IMR-90 (cell line): ENCODE results near the gene TNFRSF4. TPM values are rescaled to one million over a fixed set of nuclear protein-coding genes. Genes with fewer than 3 reads are reported as not detected.

ENCODE experiments used
- ATAC-seq: fragments of 200-7000 bp; cut with Tn5 transposase; 2 replicates; pipeline ENCODE4 v1.9.1; 2020; ENCODE audit warnings: low read depth, mild to moderate bottlenecking, moderate library complexity
- BruUV-seq: library from RNA; stranded (reverse); fragments of 400-500 nt; replicated peaks from 2 replicates; lab custom pipeline; 2021; lab: Mats Ljungman, UMichigan
- CTCF ChIA-PET: fragments of 300-600 bp; formaldehyde crosslinking; extraction: SDS; loops from one replicate; lab custom pipeline; 2021; ENCODE audit warnings: antibody characterized with exemption; lab: Yijun Ruan, JAX
- POLR2A ChIA-PET: fragments of 300-600 bp; sonication (Branson Sonifier 250); formaldehyde crosslinking; loops from one replicate; lab custom pipeline; 2022; ENCODE audit warnings: antibody characterized with exemption; ENCODE audit not compliant: unreplicated experiment; lab: Charles Lee
- DNase-seq: peaks from one replicate; pipeline ENCODE4 v3.0.0; 2013
- H2AFZ ChIP-seq: replicated peaks from 2 replicates; pipeline ENCODE3; 2013; ENCODE audit warnings: low read length, mild to moderate bottlenecking; ENCODE audit not compliant: poor library complexity
- H2AK5ac ChIP-seq: 2 replicates; pipeline ENCODE4 v1.6.1; 2013; ENCODE audit warnings: low read depth, low read length, inconsistent platforms
- H2AK9ac ChIP-seq: replicated peaks from 2 replicates; pipeline ENCODE3; 2013; ENCODE audit warnings: mild to moderate bottlenecking, low read depth, low read length, moderate library complexity; ENCODE audit not compliant: poor library complexity
- H2BK120ac ChIP-seq: 2 replicates; pipeline ENCODE4 v1.6.1; 2013; ENCODE audit warnings: low read depth, low read length, inconsistent platforms
- H2BK15ac ChIP-seq: 3 replicates; pipeline ENCODE4 v1.6.1; 2013; ENCODE audit warnings: low read depth, low read length, inconsistent platforms
- H2BK20ac ChIP-seq: 2 replicates; pipeline ENCODE4 v1.6.1; 2013; ENCODE audit warnings: low read depth, mild to moderate bottlenecking, inconsistent platforms, low read length, moderate library complexity
- H2BK5ac ChIP-seq: 2 replicates; pipeline ENCODE4 v1.6.1; 2013; ENCODE audit warnings: mild to moderate bottlenecking, low read depth, low read length, inconsistent platforms; ENCODE audit not compliant: poor library complexity, severe bottlenecking
- H3K14ac ChIP-seq: replicated peaks from 2 replicates; pipeline ENCODE4 v1.6.1; 2013; ENCODE audit warnings: low read depth, low read length, inconsistent platforms
- H3K18ac ChIP-seq: 2 replicates; pipeline ENCODE4 v1.6.1; 2013; ENCODE audit warnings: low read depth, low read length, control low read depth
- H3K23ac ChIP-seq: 2 replicates; pipeline ENCODE4 v1.6.1; 2013; ENCODE audit warnings: low read depth, low read length, inconsistent platforms
- H3K27ac ChIP-seq: 2 replicates; pipeline ENCODE4 v1.5.1; 2013; ENCODE audit warnings: mild to moderate bottlenecking, control low read depth, low read length; ENCODE audit not compliant: insufficient read depth
- H3K27me3 ChIP-seq: 2 replicates; pipeline ENCODE4 v1.6.1; 2013; ENCODE audit warnings: low read length; ENCODE audit not compliant: control insufficient read depth, insufficient read depth
- H3K36me3 ChIP-seq: 2 replicates; pipeline ENCODE4 v1.6.1; 2013; ENCODE audit warnings: low read length, mixed read lengths; ENCODE audit not compliant: control insufficient read depth, insufficient read depth
- H3K4ac ChIP-seq: 2 replicates; pipeline ENCODE4 v1.6.1; 2013; ENCODE audit warnings: low read depth, low read length, inconsistent platforms
- H3K4me1 ChIP-seq: 2 replicates; pipeline ENCODE4 v1.6.1; 2013; ENCODE audit warnings: low read length, mixed read lengths; ENCODE audit not compliant: control insufficient read depth, insufficient read depth
- H3K4me2 ChIP-seq: 2 replicates; pipeline ENCODE4 v1.6.1; 2013; ENCODE audit warnings: low read depth, mild to moderate bottlenecking, control low read depth, low read length, moderate library complexity
- H3K4me3 ChIP-seq: 2 replicates; pipeline ENCODE4 v1.5.1; 2013; ENCODE audit warnings: low read depth, mild to moderate bottlenecking, control low read depth, low read length, moderate library complexity; ENCODE audit not compliant: insufficient read depth
- H3K56ac ChIP-seq: 2 replicates; pipeline ENCODE4 v1.6.1; 2013; ENCODE audit warnings: low read length, inconsistent platforms; ENCODE audit not compliant: insufficient read depth; ENCODE audit errors: extremely low read depth
- H3K79me1 ChIP-seq, 2 experiments: 2 replicates each; pipeline ENCODE4 v1.6.1; 2013; ENCODE audit warnings: low read length in 2 of 2, inconsistent platforms in 1 of 2, low read depth in 1 of 2
- H3K9ac ChIP-seq: 2 replicates; pipeline ENCODE4 v1.6.1; 2013; ENCODE audit warnings: low read depth, low read length, control low read depth
- H3K9me1 ChIP-seq: 2 replicates; pipeline ENCODE4 v1.6.1; 2013; ENCODE audit warnings: low read length, inconsistent platforms; ENCODE audit not compliant: insufficient read depth
- H3K9me3 ChIP-seq: 2 replicates; pipeline ENCODE4 v1.6.1; 2013; ENCODE audit warnings: low read length; ENCODE audit not compliant: control insufficient read depth, insufficient read depth
- H4K20me1 ChIP-seq: 2 replicates; pipeline ENCODE4 v1.6.1; 2013; ENCODE audit warnings: low read length, inconsistent platforms; ENCODE audit not compliant: insufficient read depth
- H4K5ac ChIP-seq: 2 replicates; pipeline ENCODE4 v1.6.1; 2013; ENCODE audit warnings: mild to moderate bottlenecking, low read depth, low read length, control low read depth
- H4K8ac ChIP-seq, 2 experiments: 2 replicates each; pipeline ENCODE4 v1.6.1; 2013; ENCODE audit warnings: low read depth in 2 of 2, low read length in 2 of 2, control low read depth in 1 of 2, inconsistent platforms in 1 of 2
- H4K91ac ChIP-seq: 2 replicates; pipeline ENCODE4 v1.6.1; 2013; ENCODE audit warnings: low read depth, low read length, inconsistent platforms; ENCODE audit not compliant: insufficient read depth
- BHLHE40 ChIP-seq: fragments of 150-350 bp; IDR thresholded peaks from 2 replicates; pipeline ENCODE4 v1.6.1; 2016; ENCODE audit warnings: mild to moderate bottlenecking, low read depth, low read length
- CEBPB ChIP-seq: IDR thresholded peaks from 2 replicates; pipeline ENCODE4 v1.6.1; 2012; ENCODE audit warnings: low read depth, low read length, improper control_type of control experiment
- CHD1 ChIP-seq: IDR thresholded peaks from 2 replicates; pipeline ENCODE4 v1.6.1; 2012; ENCODE audit warnings: low read depth, low read length, improper control_type of control experiment
- CTCF ChIP-seq: conservative IDR thresholded peaks from 2 replicates; pipeline ENCODE4 v1.5.1; 2012; ENCODE audit warnings: mild to moderate bottlenecking, low read depth, low read length, improper control_type of control experiment
- ELK1 ChIP-seq: fragments of 150-350 bp; IDR thresholded peaks from 2 replicates; pipeline ENCODE4 v1.6.1; 2016; ENCODE audit warnings: low read depth, mild to moderate bottlenecking, low read length, moderate library complexity, borderline replicate concordance
- MAZ ChIP-seq: IDR thresholded peaks from 2 replicates; pipeline ENCODE4 v1.6.1; 2012; ENCODE audit warnings: low read depth, mild to moderate bottlenecking, low read length, improper control_type of control experiment, moderate library complexity, borderline replicate concordance
- MXI1 ChIP-seq: IDR thresholded peaks from 2 replicates; pipeline ENCODE4 v1.6.1; 2012; ENCODE audit warnings: low read depth, mild to moderate bottlenecking, low read length, moderate library complexity, borderline replicate concordance
- NFE2L2 ChIP-seq: fragments of 150-350 bp; IDR thresholded peaks from 2 replicates; pipeline ENCODE4 v1.6.1; 2016; ENCODE audit warnings: low read depth, mild to moderate bottlenecking, low read length
- POLR2A ChIP-seq: IDR thresholded peaks from 2 replicates; pipeline ENCODE4 v1.6.1; 2012; ENCODE audit warnings: mild to moderate bottlenecking, low read depth, low read length
- RAD21 ChIP-seq: IDR thresholded peaks from 2 replicates; pipeline ENCODE4 v1.6.1; 2012; ENCODE audit warnings: low read length, improper control_type of control experiment
- RFX5 ChIP-seq: IDR thresholded peaks from 2 replicates; pipeline ENCODE4 v1.8.0; 2012; ENCODE audit warnings: low read depth, mild to moderate bottlenecking, low read length, moderate library complexity
- USF2 ChIP-seq: fragments of 150-350 bp; IDR thresholded peaks from 2 replicates; pipeline ENCODE4 v1.6.1; 2017; ENCODE audit warnings: mild to moderate bottlenecking, antibody characterized with exemption, low read length, low read depth
- WGBS, 2 experiments: methylation state at CpG; one replicate each; pipeline versions ENCODE4 v1.1.5 to v1.1.7; 2013; ENCODE audit warnings: missing lambda C conversion rate in 2 of 2; ENCODE audit not compliant: insufficient read length in 1 of 2; ENCODE audit errors: extremely low coverage in 2 of 2; 5-methylcytosine and 5-hydroxymethylcytosine counted together
- dilution Hi-C: fragments of 300-500 bp; cut with HindIII; formaldehyde crosslinking; loops from one replicate; pipeline ENCODE4 v1.14.3; 2018; ENCODE audit warnings: low sequenced_read_pairs; ENCODE audit not compliant: unreplicated experiment
- in situ Hi-C: fragments of 300-500 bp; cut with MboI; formaldehyde crosslinking; loops from 3 replicates; pipeline ENCODE4 v1.14.3; 2019; ENCODE audit warnings: low sequenced_read_pairs, inconsistent platforms, mixed read lengths
- intact Hi-C: fragments of 100-400 bp; cut with micrococcal nuclease; formaldehyde crosslinking; loops from 2 replicates; pipeline ENCODE4 v1.10.0; 2022
- polyA plus RNA-seq, 3 experiments: library from polyadenylated mRNA; depleted of rRNA; stranded (reverse); fragments of >200 nt; gene quantifications; 2 replicates each; pipeline ENCODE4 v1.2.3, GENCODE V29; 2012; ENCODE audit warnings: low replicate concordance in 1 of 3
- total RNA-seq: library from RNA; depleted of rRNA; stranded (reverse); fragments of >200 nt; gene quantifications from 2 replicates; pipeline ENCODE4 v1.2.3, GENCODE V29; 2012

Gene TNFRSF4
- total and polyA plus RNA-seq, 2 of the 4 experiments (the other 2 are of a cell fraction), result 0.15 TPM; not detected in 1

GRCh38 chr1:1182491-1183220, 31.3 kb downstream of the TNFRSF4 start:
- intact Hi-C loops, result no loop called here
- Histone ChIP-seq H3K79me1 (no peaks in the 10 kb centered on the region), H3K4me2 (no peak overlapping the region), H3K56ac (no peak overlapping the region), H2BK120ac (no peak overlapping the region), H3K14ac (no peak overlapping the region), H3K9ac (no peak overlapping the region), H2AFZ (no peak overlapping the region), H3K36me3 (no peaks in the 10 kb centered on the region), H2AK9ac (no peak overlapping the region), H3K9me3 (no peaks in the 10 kb centered on the region), H2BK15ac (no peak overlapping the region), H2BK20ac (no peak overlapping the region), H2BK5ac (no peak overlapping the region), H3K4me1 (no peaks in the 10 kb centered on the region), H3K4me3 (no peak overlapping the region), H4K91ac (no peak overlapping the region), H3K27ac (no peak overlapping the region), H4K5ac (no peak overlapping the region), H3K27me3 (peaks cover 7% of the 10 kb centered on the region; the same call in 1 of the 2 replicates), H3K18ac (no peak overlapping the region), H3K4ac (no peak overlapping the region), H3K9me1 (no peaks in the 10 kb centered on the region), H4K20me1 (no peaks in the 10 kb centered on the region), H4K8ac (no peak overlapping the region), H3K23ac (no peak overlapping the region), H2AK5ac (no peak overlapping the region)
- dilution Hi-C loops, result no loop called here
- DNase-seq, result no peak
- ChIA-PET POLR2A (no interaction called here), CTCF (no interaction called here)
- BruUV-seq, result no TSS peak
- WGBS, 2 experiments, result 80% methylated on average over 20 of the region's 39 CpGs; no CpG with 5 or more reads in 1 of the 2 experiments
- TF ChIP-seq RFX5 (no peak), MXI1 (no peak), MAZ (no peak), RAD21 (no peak), ELK1 (no peak), POLR2A (no peak), CEBPB (no peak), USF2 (no peak), CHD1 (no peak), BHLHE40 (no peak), CTCF (no peak), NFE2L2 (no peak)
- no peak for ATAC-seq
- in situ Hi-C loops, result no loop called here
